PFSK-1 (cell line): Measurements from ENCODE around the gene NEGR1.

ENCODE experiments used
- REST ChIP-seq, 2 experiments: IDR thresholded peaks; 2 replicates each; pipeline versions ENCODE4 v1.6.1 to v1.8.0; 2011 to 2012; ENCODE audit warnings: low read depth in 2 of 2, low read length in 2 of 2, control low read depth in 1 of 2, inconsistent platforms in 1 of 2, mild to moderate bottlenecking in 1 of 2, moderate library complexity in 1 of 2; ENCODE audit not compliant: insufficient read depth in 1 of 2
- TAF1 ChIP-seq: IDR thresholded peaks from 2 replicates; pipeline ENCODE4 v1.6.1; 2012; ENCODE audit warnings: low read length, control low read depth, borderline replicate concordance; ENCODE audit not compliant: insufficient read depth

GRCh38 chr1:72037745-72038343 is 244.5 kb downstream of the NEGR1 start:
- TF ChIP-seq TAF1 (no peak), REST (IDR thresholded peaks at IDR 0.05; ENCODE audit: insufficient read depth in 1 of 2, low read depth in 2 of 2, low read length in 2 of 2) (no peak)
